ENCODE data around the gene ZBTB16.

DNA sequence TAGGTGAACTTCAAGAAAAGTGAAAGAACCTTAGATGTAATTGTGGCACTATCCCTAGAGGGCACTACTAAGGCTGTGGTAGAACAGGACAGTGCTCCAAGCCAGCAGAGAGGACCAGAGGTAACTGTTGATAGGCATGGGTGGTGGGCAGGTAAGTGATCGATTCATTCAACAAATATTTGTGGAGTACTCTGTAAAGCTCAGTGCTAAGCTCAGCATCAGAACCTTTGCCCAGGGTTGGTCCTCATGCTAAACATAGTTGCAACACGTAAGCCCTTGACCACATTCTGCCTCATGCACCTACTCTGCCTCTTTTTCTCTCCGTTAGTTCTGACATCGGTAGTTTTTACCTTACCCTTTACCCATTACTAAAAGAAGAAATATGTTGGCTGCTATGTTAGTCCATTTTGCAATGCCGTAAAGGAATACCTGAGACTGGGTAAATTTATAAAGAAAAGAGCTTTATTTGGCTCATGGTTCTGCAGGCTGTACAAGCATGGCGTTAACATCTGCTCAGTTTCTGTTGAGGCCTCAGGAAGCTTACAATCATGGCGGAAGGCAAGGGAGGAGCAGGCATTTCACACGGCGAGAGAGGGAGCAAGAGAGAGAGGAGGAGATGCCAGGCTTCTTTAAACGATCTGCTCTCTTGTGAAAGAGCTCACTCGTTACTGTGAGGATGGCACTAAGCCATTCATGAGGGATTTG lies 218.3 kb downstream of the ZBTB16 start:
- TF ChIP-seq, protein P1, sequence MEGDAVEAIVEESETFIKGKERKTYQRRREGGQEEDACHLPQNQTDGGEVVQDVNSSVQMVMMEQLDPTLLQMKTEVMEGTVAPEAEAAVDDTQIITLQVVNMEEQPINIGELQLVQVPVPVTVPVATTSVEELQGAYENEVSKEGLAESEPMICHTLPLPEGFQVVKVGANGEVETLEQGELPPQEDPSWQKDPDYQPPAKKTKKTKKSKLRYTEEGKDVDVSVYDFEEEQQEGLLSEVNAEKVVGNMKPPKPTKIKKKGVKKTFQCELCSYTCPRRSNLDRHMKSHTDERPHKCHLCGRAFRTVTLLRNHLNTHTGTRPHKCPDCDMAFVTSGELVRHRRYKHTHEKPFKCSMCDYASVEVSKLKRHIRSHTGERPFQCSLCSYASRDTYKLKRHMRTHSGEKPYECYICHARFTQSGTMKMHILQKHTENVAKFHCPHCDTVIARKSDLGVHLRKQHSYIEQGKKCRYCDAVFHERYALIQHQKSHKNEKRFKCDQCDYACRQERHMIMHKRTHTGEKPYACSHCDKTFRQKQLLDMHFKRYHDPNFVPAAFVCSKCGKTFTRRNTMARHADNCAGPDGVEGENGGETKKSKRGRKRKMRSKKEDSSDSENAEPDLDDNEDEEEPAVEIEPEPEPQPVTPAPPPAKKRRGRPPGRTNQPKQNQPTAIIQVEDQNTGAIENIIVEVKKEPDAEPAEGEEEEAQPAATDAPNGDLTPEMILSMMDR (IDR thresholded peaks at IDR 0.05; ENCODE audit: low read depth, low read length): no peak
- TF ChIP-seq POLR2A (IDR thresholded peaks at IDR 0.05; ENCODE audit: extremely low read depth, insufficient read length) (no peak), MYC (IDR thresholded peaks at IDR 0.05; ENCODE audit: low read depth, low read length) (no peak)
- TF ChIP-seq, protein P2, sequence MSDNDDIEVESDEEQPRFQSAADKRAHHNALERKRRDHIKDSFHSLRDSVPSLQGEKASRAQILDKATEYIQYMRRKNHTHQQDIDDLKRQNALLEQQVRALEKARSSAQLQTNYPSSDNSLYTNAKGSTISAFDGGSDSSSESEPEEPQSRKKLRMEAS (IDR thresholded peaks at IDR 0.05; ENCODE audit: low read depth, low read length): no peak

Measured in NB4 (cell line).